Upper lobe of left lung (tissue), 4 donors: ENCODE data around the gene NBPF3.
"Not testable (repeated sequence)": the region's sequence is repeated elsewhere in the genome, so short reads cannot be mapped to it uniquely, and the experiment has no call there.

Experiments used
- CTCF ChIP-seq, 6 experiments: fragments of 450-650 bp in 4 of 6; fragments of 200-600 bp in 2 of 6; sonication (generic) in 2 of 6; IDR thresholded peaks; one replicate each; pipeline ENCODE4 v1.5.1; 2016 to 2019; ENCODE audit warnings: antibody characterized with exemption in 6 of 6
- POLR2A ChIP-seq, 4 donors: fragments of 450-650 bp; IDR thresholded peaks; one replicate each; pipeline ENCODE4 v1.5.1; 2016 to 2017; ENCODE audit warnings: antibody characterized with exemption in 4 of 4, mild to moderate bottlenecking in 2 of 4
- POLR2AphosphoS5 ChIP-seq, 2 donors: sonication (generic); formaldehyde crosslinking; IDR thresholded peaks; one replicate each; pipeline ENCODE4 v1.5.1; 2017; ENCODE audit warnings: antibody characterized with exemption in 2 of 2

- not testable (repeated sequence) for TF ChIP-seq CTCF, POLR2A, POLR2AphosphoS5 (IDR thresholded peaks at IDR 0.05)
Measured at GRCh38 chr1:21467946-21468345, 28.0 kb downstream of the NBPF3 start.
